HG03060 (cell line): ENCODE measurements around the gene ASPG.

ENCODE experiments used
- ATAC-seq: cut with Tn5 transposase; IDR thresholded peaks from one replicate; pipeline ENCODE4 v1.9.1; 2021; ENCODE audit warnings: low read depth, moderate number of reproducible peaks; ENCODE audit not compliant: unreplicated experiment

Gene ASPG

GRCh38 chr14:104085032-104085888 is at the start of gene ASPG:
Gene ASPG (plus strand): TSS chr14:104085700. CDS start chr14:104085771, 71 bp downstream.
- ATAC-seq: no peak

- ATAC-seq: no peak
Observed at GRCh38 chr14:104036212-104036611, 49.3 kb upstream of the ASPG start.

GRCh38 chr14:104037074-104037473 is 48.4 kb upstream of the ASPG start:
- ATAC-seq: no peak

DNA sequence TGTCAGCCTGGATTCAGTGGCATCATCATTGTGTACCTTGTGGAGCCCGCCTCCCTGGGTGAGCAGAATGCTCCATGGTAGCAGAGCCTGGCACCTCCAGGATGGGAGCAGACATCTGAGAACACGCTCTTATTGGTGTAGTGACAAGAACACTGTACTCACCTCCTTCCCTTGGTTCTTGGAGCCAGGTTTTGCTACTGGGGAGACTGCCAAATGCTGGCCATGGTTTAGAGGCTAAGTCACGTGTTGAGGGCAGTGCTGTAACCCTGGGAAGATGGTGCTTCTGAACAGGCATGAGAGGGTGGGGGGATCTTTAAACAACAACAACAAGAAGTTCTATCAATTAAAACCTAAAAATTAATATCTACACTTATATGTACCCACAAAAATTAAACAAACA is 47.6 kb upstream of the ASPG start:
- ATAC-seq: no peak

- no peak for ATAC-seq
Observed at GRCh38 chr14:104039214-104039613, 46.3 kb upstream of the ASPG start.

- ATAC-seq: no peak
Observed at GRCh38 chr14:104040539-104040938, 45.0 kb upstream of the ASPG start.

- ATAC-seq: no peak
Observed at GRCh38 chr14:104041430-104042104, 43.9 kb upstream of the ASPG start.

- ATAC-seq: no peak
Observed at GRCh38 chr14:104044016-104044415, 41.5 kb upstream of the ASPG start.

GRCh38 chr14:104047761-104048160 is 37.7 kb upstream of the ASPG start:
- ATAC-seq: no peak

DNA sequence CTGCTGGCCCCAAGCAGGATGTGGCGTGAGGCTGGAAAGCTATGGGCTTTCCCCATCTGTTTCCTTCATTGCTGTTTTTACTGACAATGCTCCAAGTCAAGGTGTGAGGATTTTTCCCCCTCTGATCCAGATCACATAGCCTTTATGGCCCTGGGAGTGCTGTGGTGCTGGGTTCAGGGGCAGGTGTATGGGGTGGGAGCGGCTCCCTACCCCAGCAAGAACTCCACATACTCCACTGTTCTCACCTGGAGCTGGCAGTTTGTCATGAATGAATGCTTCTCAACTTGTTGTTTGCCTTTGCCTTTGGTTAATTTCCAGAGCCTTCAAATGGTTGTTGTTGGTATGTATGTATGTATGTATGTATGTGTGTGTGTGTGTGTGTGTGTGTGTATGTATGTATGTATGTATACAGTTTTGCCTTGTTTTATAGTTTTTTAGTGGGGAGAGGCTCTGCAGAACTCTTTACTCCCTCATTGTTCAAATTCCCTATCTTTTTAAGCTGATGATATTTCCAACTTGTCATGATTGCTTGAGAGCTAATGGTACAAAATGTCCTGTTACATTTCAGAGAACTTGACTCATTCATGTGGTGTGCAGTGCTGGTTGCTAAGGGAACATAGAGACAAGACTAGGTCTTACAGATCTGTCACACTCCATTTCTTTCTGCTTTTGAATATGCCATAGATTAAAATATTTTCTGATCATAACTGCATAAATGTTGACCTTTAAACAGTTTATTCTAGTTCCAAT is 36.6 kb upstream of the ASPG start:
- no peak for ATAC-seq

GRCh38 chr14:104049576-104050240 is 35.8 kb upstream of the ASPG start:
- ATAC-seq: no peak

GRCh38 chr14:104051092-104051813 is 34.2 kb upstream of the ASPG start:
- no peak for ATAC-seq

DNA sequence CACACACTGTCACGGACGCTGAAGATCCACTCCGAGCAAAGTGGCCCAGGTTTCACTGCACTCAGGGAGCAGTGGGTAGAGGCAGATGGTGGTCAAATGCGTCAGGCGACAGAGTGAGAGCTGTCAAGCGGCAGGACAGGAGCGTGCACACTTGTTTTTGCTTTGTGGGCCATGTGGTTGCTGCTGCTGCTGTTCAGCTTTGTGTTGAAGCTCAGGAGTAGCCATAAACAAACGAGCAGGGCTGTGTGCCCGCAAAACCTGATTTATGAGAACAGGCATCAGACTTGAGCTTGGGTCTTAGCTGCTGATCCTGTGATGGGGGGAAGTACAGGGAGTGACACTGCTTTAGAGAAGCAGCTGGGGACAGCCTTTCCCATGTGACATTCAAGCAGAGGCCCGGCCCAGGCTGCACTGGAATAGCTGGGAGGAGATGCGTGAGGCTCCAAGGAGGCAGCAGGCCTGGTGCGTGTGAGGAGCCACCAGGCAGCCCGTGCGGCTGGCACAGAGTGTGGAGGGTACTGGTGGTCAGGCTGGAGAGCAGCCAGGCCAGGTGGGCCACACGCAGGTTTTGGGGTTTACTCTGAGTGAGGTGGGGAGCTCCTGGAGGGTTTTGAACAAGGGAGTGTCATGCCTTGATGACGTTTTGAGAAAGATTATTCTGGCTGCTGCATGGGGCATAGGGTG is 31.1 kb upstream of the ASPG start:
- no peak for ATAC-seq

DNA sequence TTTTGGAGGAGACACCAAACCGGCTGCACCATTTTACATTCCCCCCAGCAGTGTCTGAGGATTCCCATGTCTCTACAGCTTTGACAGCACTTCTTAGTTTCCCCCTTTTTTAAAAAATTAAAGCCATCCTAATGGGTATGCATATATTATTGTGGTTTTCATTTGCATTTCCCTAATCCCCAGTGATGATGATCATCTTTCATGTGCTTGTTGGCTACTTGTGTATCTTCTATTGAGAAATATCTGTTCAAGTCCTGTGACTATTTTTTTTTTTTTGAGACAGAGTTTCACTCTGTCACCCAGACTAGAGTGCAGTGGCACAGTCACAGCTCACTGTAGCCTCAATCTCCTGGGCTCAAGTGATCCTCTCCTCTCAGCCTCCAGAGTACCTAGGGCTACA is 23.2 kb upstream of the ASPG start:
- ATAC-seq: no peak

DNA sequence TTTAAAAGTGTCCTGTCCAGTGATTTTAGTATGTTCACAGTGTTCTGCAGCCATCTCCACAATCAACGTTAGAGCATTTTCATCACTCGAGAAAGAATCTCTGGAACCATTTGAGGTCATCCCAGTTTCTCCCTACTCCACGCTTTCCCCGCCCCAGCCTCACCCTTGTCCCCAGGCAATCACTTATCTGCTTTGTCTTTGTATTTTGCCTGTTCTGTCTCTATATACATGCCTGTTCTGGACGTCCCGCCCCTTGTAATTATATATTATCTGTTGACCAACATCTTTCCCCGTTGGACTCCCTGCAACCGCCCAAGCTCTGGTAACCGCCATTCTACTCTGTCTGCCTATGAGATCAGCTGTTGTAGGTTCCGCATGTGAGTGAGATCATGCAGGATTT is 21.5 kb upstream of the ASPG start:
- no peak for ATAC-seq

DNA sequence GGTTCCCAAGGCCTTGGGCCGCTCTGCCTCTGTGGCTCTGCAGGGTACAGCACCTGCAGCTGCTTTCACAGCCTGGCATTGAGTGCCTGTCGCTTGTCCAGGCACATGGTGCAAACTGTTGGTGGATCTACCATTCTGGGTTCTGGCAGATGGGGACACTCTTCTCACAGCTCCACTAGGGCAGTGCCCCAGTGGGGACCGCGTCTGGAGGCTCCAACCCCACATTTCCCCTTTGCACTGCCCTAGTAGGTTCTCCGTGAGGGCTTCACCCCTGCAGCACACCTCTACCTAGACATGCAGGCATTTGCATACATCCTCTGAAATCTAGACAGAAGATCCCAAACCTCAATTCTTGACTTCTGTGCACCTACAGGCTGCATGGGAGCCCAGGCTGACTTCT is 19.2 kb upstream of the ASPG start:
- no peak for ATAC-seq

- ATAC-seq: no peak
Observed at GRCh38 chr14:104066719-104067295, 18.7 kb upstream of the ASPG start.

GRCh38 chr14:104069541-104069940 is 16.0 kb upstream of the ASPG start:
- no peak for ATAC-seq

DNA sequence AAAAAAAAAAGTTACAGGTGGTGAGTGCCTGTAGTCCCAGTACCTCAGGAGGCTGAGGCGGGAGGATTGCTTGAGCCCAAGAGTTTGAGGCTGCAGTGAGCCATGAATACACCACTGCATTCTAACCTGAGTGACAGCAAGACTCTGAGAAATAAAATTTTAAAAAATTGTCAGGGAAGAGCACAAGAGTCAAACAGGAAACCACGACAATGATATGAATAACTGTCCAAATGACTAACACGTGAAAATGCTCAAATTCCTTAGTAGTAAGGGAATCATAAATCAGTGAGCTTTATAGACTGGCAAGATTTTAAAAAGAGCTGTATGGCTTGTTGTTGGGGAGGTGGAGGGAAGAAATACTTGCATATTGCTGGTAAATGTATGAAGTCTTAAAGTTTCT is 12.9 kb upstream of the ASPG start:
- no peak for ATAC-seq
